COLO668 (cell line): ENCODE measurements around the gene KPNA1.

Experiments
- DNase-seq: peaks from one replicate; lab custom pipeline; 2025; ENCODE audit not compliant: unreplicated experiment; lab: John Stamatoyannopoulos, UW

KPNA1 gene

GRCh38 chr3:122416966-122417365 is 97.8 kb downstream of the KPNA1 start:
- DNase-seq, result no peak

GRCh38 chr3:122415762-122416654 is 98.7 kb downstream of the KPNA1 start, which contains the start of gene WDR5B:
Gene WDR5B, minus strand, starts transcription at chr3:122416062. Its CDS starts 534 bp downstream, at chr3:122415528.
- no peak for DNase-seq

- DNase-seq, result no peak
Measured at GRCh38 chr3:122415104-122415744, 99.5 kb downstream of the KPNA1 start.

- no peak for DNase-seq
Measured at GRCh38 chr3:122414391-122414790, 100.3 kb downstream of the KPNA1 start.

GRCh38 chr3:122410639-122411038 is 104.1 kb downstream of the KPNA1 start:
- DNase-seq, result no peak

- DNase-seq, result no peak
Measured at GRCh38 chr3:122410111-122410510, 104.6 kb downstream of the KPNA1 start.

- DNase-seq, result no peak
Measured at GRCh38 chr3:122409446-122409845, 105.3 kb downstream of the KPNA1 start.

- no peak for DNase-seq
Measured at GRCh38 chr3:122407946-122408345, 106.8 kb downstream of the KPNA1 start.

- no peak for DNase-seq
Measured at GRCh38 chr3:122406198-122406597, 108.5 kb downstream of the KPNA1 start.

- no peak for DNase-seq
Measured at GRCh38 chr3:122405015-122405414, 109.7 kb downstream of the KPNA1 start.

GRCh38 chr3:122403489-122403888 is 111.2 kb downstream of the KPNA1 start:
- DNase-seq, result no peak

- no peak for DNase-seq
Measured at GRCh38 chr3:122398920-122399319, 115.8 kb downstream of the KPNA1 start.

GRCh38 chr3:122397201-122397600 is 117.5 kb downstream of the KPNA1 start:
- DNase-seq, result no peak

GRCh38 chr3:122396511-122396910 is 118.2 kb downstream of the KPNA1 start:
- no peak for DNase-seq

GRCh38 chr3:122395582-122395981 is 119.2 kb downstream of the KPNA1 start:
- DNase-seq, result no peak

- DNase-seq, result no peak
Measured at GRCh38 chr3:122394173-122394572, 120.6 kb downstream of the KPNA1 start.

- no peak for DNase-seq
Measured at GRCh38 chr3:122392868-122393844, 121.6 kb downstream of the KPNA1 start.

GRCh38 chr3:122391681-122392446 is 122.9 kb downstream of the KPNA1 start:
- no peak for DNase-seq

- DNase-seq, result no peak
Measured at GRCh38 chr3:122390665-122391064, 124.1 kb downstream of the KPNA1 start.

- DNase-seq, result no peak
Measured at GRCh38 chr3:122389892-122390291, 124.8 kb downstream of the KPNA1 start.
